HT1080 (cell line): ENCODE data around the gene ZZZ3. TPM values are rescaled to one million over a fixed set of nuclear protein-coding genes. Genes with fewer than 3 reads are reported as not detected.

Experiments
- small RNA-seq: library from RNA; depleted of rRNA; stranded (forward); fragments of <200 nt; gene quantifications from one replicate; pipeline ENCODE3, GENCODE V24; 2014
- total RNA-seq: library from RNA; depleted of rRNA; stranded (reverse); fragments of >200 nt; shearing (Covaris generic); gene quantifications from 2 replicates; pipeline ENCODE4 v1.2.3, GENCODE V29; 2014; rRNA removed

ZZZ3 gene
- total RNA-seq, 1 experiment from 2014 or later, result 70.6 TPM

Small RNAs within 50 kb of the gene (small RNA-seq; reads per million reads assigned to genes)
- not detected for gene RN7SL370P

Other genes starting within 250 kb of the ZZZ3 start
- 48.7 and 49.7 TPM in 2 replicates for gene USP33, start 77.2 kb upstream of the ZZZ3 start, total RNA-seq
- 7.9 and 10.8 TPM in 2 replicates for gene MIGA1, start 97.0 kb upstream of the ZZZ3 start, total RNA-seq
- gene NEXN, start 206.0 kb upstream of the ZZZ3 start, total RNA-seq, result 2.6 and 4.2 TPM in 2 replicates